Astrocyte (in vitro differentiated cells and primary cell): ENCODE measurements around the gene HDGF. TPM values are rescaled to one million over a fixed set of nuclear protein-coding genes. Genes with fewer than 3 reads are reported as not detected.

Source experiments
- DNase-seq: peaks from one replicate; pipeline ENCODE4 v3.0.0-alpha.2; 2010; ENCODE audit warnings: low read depth
- FAIRE-seq: peaks from 2 replicates; lab custom pipeline; 2011; peaks lifted over from hg19 to GRCh38; lab: Jason Lieb, UNC
- H2AFZ ChIP-seq: 2 replicates; pipeline ENCODE4 v1.6.0; 2012; ENCODE audit warnings: low read depth, low read length, inconsistent platforms
- H3K27ac ChIP-seq: 2 replicates; pipeline ENCODE4 v1.5.1; 2011; ENCODE audit warnings: low read depth, low read length, inconsistent platforms
- H3K27me3 ChIP-seq: 2 replicates; pipeline ENCODE4 v1.6.0; 2011; ENCODE audit warnings: low read length, inconsistent platforms; ENCODE audit not compliant: insufficient read depth
- H3K36me3 ChIP-seq: 2 replicates; pipeline ENCODE4 v1.5.1; 2011; ENCODE audit warnings: low read length, inconsistent platforms; ENCODE audit not compliant: insufficient read depth
- H3K4me1 ChIP-seq: 2 replicates; pipeline ENCODE4 v1.5.1; 2011; ENCODE audit warnings: low read length, inconsistent platforms; ENCODE audit not compliant: insufficient read depth
- H3K4me2 ChIP-seq: 2 replicates; pipeline ENCODE4 v1.6.0; 2012; ENCODE audit warnings: low read length, inconsistent platforms
- H3K4me3 ChIP-seq: 2 replicates; pipeline ENCODE4 v1.5.1; 2011; ENCODE audit warnings: low read depth, mild to moderate bottlenecking, low read length, inconsistent platforms; ENCODE audit not compliant: insufficient read depth
- H3K79me2 ChIP-seq: 2 replicates; pipeline ENCODE4 v1.6.0; 2012; ENCODE audit warnings: mild to moderate bottlenecking, low read length, inconsistent platforms; ENCODE audit not compliant: insufficient read depth
- H3K9ac ChIP-seq: 2 replicates; pipeline ENCODE4 v1.6.0; 2012; ENCODE audit warnings: mild to moderate bottlenecking, low read length, inconsistent platforms
- H3K9me3 ChIP-seq: 2 replicates; pipeline ENCODE4 v1.5.1; 2012; ENCODE audit warnings: low read depth, mild to moderate bottlenecking, low read length, inconsistent platforms; ENCODE audit not compliant: insufficient read depth
- H4K20me1 ChIP-seq: 2 replicates; pipeline ENCODE4 v1.6.0; 2012; ENCODE audit warnings: low read length, inconsistent platforms; ENCODE audit not compliant: insufficient read depth
- H3K27ac Mint-ChIP-seq: one replicate; pipeline ENCODE4 v1.8.0; 2021; ENCODE audit warnings: mild to moderate bottlenecking, mixed read lengths; ENCODE audit not compliant: unreplicated experiment
- H3K27me3 Mint-ChIP-seq: one replicate; pipeline ENCODE4 v1.8.0; 2021; ENCODE audit warnings: low read depth, mixed read lengths; ENCODE audit not compliant: unreplicated experiment
- H3K36me3 Mint-ChIP-seq: one replicate; pipeline ENCODE4 v1.8.0; 2021; ENCODE audit warnings: low read depth, mixed read lengths; ENCODE audit not compliant: unreplicated experiment
- H3K4me1 Mint-ChIP-seq: one replicate; pipeline ENCODE4 v1.8.0; 2021; ENCODE audit warnings: low read depth, mixed read lengths; ENCODE audit not compliant: unreplicated experiment
- H3K4me3 Mint-ChIP-seq: one replicate; pipeline ENCODE4 v1.8.0; 2021; ENCODE audit warnings: mild to moderate bottlenecking, moderate library complexity, mixed read lengths; ENCODE audit not compliant: unreplicated experiment
- H3K9me3 Mint-ChIP-seq: one replicate; pipeline ENCODE4 v1.8.0; 2021; ENCODE audit warnings: mild to moderate bottlenecking, mixed read lengths; ENCODE audit not compliant: unreplicated experiment
- CTCF ChIP-seq: IDR thresholded peaks from 2 replicates; pipeline ENCODE4 v1.5.1; 2011; ENCODE audit warnings: low read depth, mild to moderate bottlenecking, inconsistent platforms, low read length, moderate library complexity; ENCODE audit not compliant: insufficient read depth
- EZH2 ChIP-seq: IDR thresholded peaks from 2 replicates; pipeline ENCODE4 v1.6.1; 2012; ENCODE audit warnings: mild to moderate bottlenecking, low read length, inconsistent platforms; ENCODE audit not compliant: insufficient read depth
- total RNA-seq: library from RNA; stranded (reverse); gene quantifications from 2 replicates; pipeline ENCODE4 v1.2.1, GENCODE V29; 2021

The HDGF gene
- total RNA-seq, 1 donor from 2014 or later: 190 TPM

- Mint-ChIP-seq H3K4me1 (peaks cover 40% of the 10 kb centered on the region), H3K9me3 (no peaks in the 10 kb centered on the region), H3K4me3 (peak overlapping the region; percentile 66), H3K27me3 (no peaks in the 10 kb centered on the region), H3K36me3 (peaks cover 7% of the 10 kb centered on the region), H3K27ac (no peak overlapping the region)
- H2AFZ ChIP-seq: no peak overlapping the region
- peaks cover 83% of the 10 kb centered on the region for H4K20me1 ChIP-seq
- no peak for TF ChIP-seq CTCF
- no peak for TF ChIP-seq EZH2
- H3K4me2 ChIP-seq: no peak overlapping the region
- H3K36me3 ChIP-seq: peaks cover 3% of the 10 kb centered on the region
- no peaks in the 10 kb centered on the region for H3K9me3 ChIP-seq
- no peak overlapping the region for H3K27ac ChIP-seq
- no peak overlapping the region for H3K4me3 ChIP-seq
- H3K79me2 ChIP-seq: peaks cover 93% of the 10 kb centered on the region
- FAIRE-seq (no peak), DNase-seq (no peak)
- no peaks in the 10 kb centered on the region for H3K27me3 ChIP-seq
- peaks cover 10% of the 10 kb centered on the region for H3K4me1 ChIP-seq
- H3K9ac ChIP-seq: no peak overlapping the region
Measured at GRCh38 chr1:156772728-156773497, 21.4 kb upstream of the HDGF start.

DNA sequence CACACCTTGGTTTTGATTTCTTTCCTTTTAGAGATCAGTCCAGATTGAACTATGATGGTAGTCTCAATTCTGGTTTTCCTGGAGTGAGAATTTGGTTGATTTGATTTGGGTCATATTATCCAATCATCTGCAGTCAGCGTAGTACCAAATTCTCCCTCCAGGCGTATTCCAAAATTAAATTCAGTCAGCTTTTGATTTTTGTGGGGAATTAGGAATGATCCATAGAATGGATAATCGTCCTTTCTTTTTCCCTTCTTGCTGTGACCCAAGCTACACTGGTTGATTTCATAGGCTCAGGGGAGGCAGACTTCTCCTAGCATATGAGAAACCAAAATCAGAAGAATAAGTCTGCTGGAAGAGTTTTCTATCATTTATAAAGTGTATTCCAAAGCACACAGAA is 20.7 kb upstream of the HDGF start:
- Mint-ChIP-seq H3K27ac (no peak overlapping the region), H3K9me3 (no peaks in the 10 kb centered on the region), H3K4me1 (peaks cover 37% of the 10 kb centered on the region), H3K36me3 (peaks cover 7% of the 10 kb centered on the region), H3K4me3 (no peak overlapping the region), H3K27me3 (no peaks in the 10 kb centered on the region)
- peaks cover 76% of the 10 kb centered on the region for H4K20me1 ChIP-seq
- H3K9me3 ChIP-seq: no peaks in the 10 kb centered on the region
- H3K4me1 ChIP-seq: peaks cover 10% of the 10 kb centered on the region
- TF ChIP-seq EZH2 (no peak), CTCF (no peak)
- no peak overlapping the region for H3K4me3 ChIP-seq
- FAIRE-seq (no peak), DNase-seq (no peak)
- H2AFZ ChIP-seq: no peak overlapping the region
- no peak overlapping the region for H3K4me2 ChIP-seq
- no peaks in the 10 kb centered on the region for H3K27me3 ChIP-seq
- H3K36me3 ChIP-seq: peaks cover 3% of the 10 kb centered on the region
- peaks cover 92% of the 10 kb centered on the region for H3K79me2 ChIP-seq
- H3K27ac ChIP-seq: no peak overlapping the region
- H3K9ac ChIP-seq: no peak overlapping the region
